GM12878 (cell line): ENCODE measurements around the gene IL20RA. TPM values are rescaled to one million over a fixed set of nuclear protein-coding genes. Genes with fewer than 3 reads are reported as not detected.

Source experiments
- ATAC-seq: fragments of 200-7000 bp; cut with Tn5 transposase; 3 replicates; pipeline ENCODE4 v1.9.1; 2020; ENCODE audit warnings: mild to moderate bottlenecking, moderate library complexity
- BruUV-seq: library from RNA; stranded (reverse); fragments of 400-500 nt; replicated peaks from 2 replicates; lab custom pipeline; 2021; lab: Mats Ljungman, UMichigan
- CTCF ChIA-PET: fragments of 300-600 bp; sonication (Branson Sonifier 250); formaldehyde crosslinking; extraction: SDS; loops from one replicate; lab custom pipeline; 2021; ENCODE audit warnings: inconsistent platforms; lab: Yijun Ruan, JAX
- POLR2A ChIA-PET: fragments of 350-600 bp; formaldehyde crosslinking; extraction: SDS; loops from one replicate; lab custom pipeline; 2021; ENCODE audit warnings: inconsistent platforms; lab: Charles Lee
- RAD21 ChIA-PET: fragments of 300-600 bp; sonication (Branson Sonifier 250); formaldehyde crosslinking; loops from one replicate; lab custom pipeline; 2023; ENCODE audit warnings: antibody characterized with exemption; ENCODE audit not compliant: unreplicated experiment; lab: Charles Lee
- SMC1A ChIA-PET: fragments of 300-600 bp; sonication (Branson Sonifier 250); formaldehyde crosslinking; loops from one replicate; lab custom pipeline; 2023; ENCODE audit not compliant: unreplicated experiment, uncharacterized antibody; lab: Charles Lee
- DNase-seq: peaks from one replicate; pipeline ENCODE4 v3.0.0-alpha.2; 2011; ENCODE audit warnings: low read depth, low spot score
- FAIRE-seq: peaks from 3 replicates; lab custom pipeline; 2011; peaks lifted over from hg19 to GRCh38; lab: Jason Lieb, UNC
- H2AFZ ChIP-seq: 2 replicates; pipeline ENCODE4 v1.6.0; 2011; ENCODE audit warnings: low read depth, low read length, control low read depth; ENCODE audit not compliant: control insufficient read depth
- H3K27ac ChIP-seq: 2 replicates; pipeline ENCODE4 v1.5.1; 2011; ENCODE audit warnings: control low read depth; ENCODE audit not compliant: control insufficient read depth, insufficient read depth
- H3K27me3 ChIP-seq, 2 experiments: replicated peaks in 1 of 2; 2 replicates each; pipeline versions ENCODE4 v1.6.0 to v1.6.1; 2011; ENCODE audit warnings: low read length in 1 of 2; ENCODE audit not compliant: control insufficient read depth in 2 of 2, insufficient read depth in 2 of 2
- H3K36me3 ChIP-seq, 2 experiments: 2 replicates each; pipeline ENCODE4 v1.5.1; 2011; ENCODE audit warnings: low read length in 1 of 2; ENCODE audit not compliant: control insufficient read depth in 2 of 2, insufficient read depth in 2 of 2
- H3K4me1 ChIP-seq: 2 replicates; pipeline ENCODE4 v1.6.1; 2011; ENCODE audit warnings: mild to moderate bottlenecking, low read length, moderate library complexity, mixed read lengths; ENCODE audit not compliant: control insufficient read depth, insufficient read depth
- H3K4me2 ChIP-seq: 2 replicates; pipeline ENCODE4 v1.6.0; 2011; ENCODE audit warnings: control low read depth; ENCODE audit not compliant: control insufficient read depth, insufficient read depth
- H3K4me3 ChIP-seq: fragments of 200-600 bp; sonication (generic); 2 replicates; pipeline ENCODE4 v1.5.1; 2016
- H3K79me2 ChIP-seq: 2 replicates; pipeline ENCODE4 v1.6.0; 2011; ENCODE audit warnings: low read length; ENCODE audit not compliant: control insufficient read depth, insufficient read depth
- H3K9ac ChIP-seq: 2 replicates; pipeline ENCODE4 v1.8.0; 2011; ENCODE audit warnings: low read length, control low read depth, mixed read lengths; ENCODE audit not compliant: control insufficient read depth, insufficient read depth
- H3K9me3 ChIP-seq: replicated peaks from 3 replicates; pipeline ENCODE4 v1.5.1; 2011; ENCODE audit warnings: mild to moderate bottlenecking, low read length; ENCODE audit not compliant: control insufficient read depth, insufficient read depth
- H4K20me1 ChIP-seq: 2 replicates; pipeline ENCODE4 v1.6.0; 2011; ENCODE audit not compliant: control insufficient read depth, insufficient read depth
- BCL11A ChIP-seq: IDR thresholded peaks from 2 replicates; pipeline ENCODE4 v1.6.1; 2011; ENCODE audit warnings: low read depth, low read length
- BMI1 ChIP-seq: fragments of 450-650 bp; IDR thresholded peaks from 2 replicates; pipeline ENCODE4 v1.6.1; 2016; ENCODE audit warnings: mild to moderate bottlenecking, moderate library complexity, borderline replicate concordance
- EED ChIP-seq: sonication (generic); IDR thresholded peaks from 2 replicates; pipeline ENCODE4 v1.6.1; 2016; ENCODE audit warnings: antibody characterized with exemption, low read depth
- MTA3 ChIP-seq: IDR thresholded peaks from 2 replicates; pipeline ENCODE4 v1.6.1; 2012; ENCODE audit warnings: low read length, inconsistent platforms, borderline replicate concordance
- STAT1 ChIP-seq: fragments of 450-650 bp; conservative IDR thresholded peaks from 2 replicates; pipeline ENCODE4 v1.6.1; 2014; ENCODE audit warnings: antibody characterized with exemption, mild to moderate bottlenecking
- SUZ12 ChIP-seq: fragments of 200-600 bp; sonication (generic); IDR thresholded peaks from one replicate; pipeline ENCODE4 v1.6.1; 2018; ENCODE audit warnings: antibody characterized with exemption, mild to moderate bottlenecking; ENCODE audit not compliant: unreplicated experiment
- ZNF384 ChIP-seq: IDR thresholded peaks from 2 replicates; pipeline ENCODE4 v1.6.1; 2012; ENCODE audit warnings: low read depth, mild to moderate bottlenecking, low read length, improper control_type of control experiment, borderline replicate concordance
- WGBS: methylation state at CpG from one replicate; pipeline ENCODE4 v1.1.6; 2016; ENCODE audit warnings: low lambda C conversion rate; ENCODE audit not compliant: insufficient replicate concordance, insufficient coverage; ENCODE audit errors: missing lambda C conversion rate; 5-methylcytosine and 5-hydroxymethylcytosine counted together
- in situ Hi-C: fragments of 300-500 bp; cut with MboI; formaldehyde crosslinking; loops from 9 replicates; pipeline ENCODE4 v1.14.3; 2018; ENCODE audit warnings: mixed read lengths
- intact Hi-C: fragments of 100-400 bp; cut with micrococcal nuclease; formaldehyde crosslinking; loops from one replicate; pipeline ENCODE4 v1.14.2; 2022; ENCODE audit not compliant: unreplicated experiment
- polyA plus RNA-seq, 11 experiments: library from polyadenylated mRNA; depleted of rRNA in 4 of 11; unstranded in 6 of 11; stranded (reverse) in 5 of 11; fragments of >200 nt; fragmentation: Nextera tagmentation in 4 of 11; fragmentation: Illumina TruSeq in 1 of 11; extraction: Ambion mirVana in 4 of 11; extraction: Trizol in 1 of 11; gene quantifications; 1 replicate in 1 of 11; 2 replicates in 10 of 11; pipeline versions ENCODE4 v1.2.1 to v1.2.3, GENCODE V29; 2011 to 2016; ENCODE audit warnings: inconsistent platforms in 2 of 11, missing spikeins in 2 of 11, low read depth in 1 of 11
- total RNA-seq, 4 experiments: library from RNA; depleted of rRNA in 3 of 4; stranded (reverse); fragments of >200 nt in 3 of 4; fragmentation: Illumina TruSeq in 1 of 4; extraction: Trizol in 1 of 4; gene quantifications; 2 replicates each; pipeline versions ENCODE4 v1.2.1 to v1.2.3, GENCODE V29; 2013 to 2021
- TF ChIP-seq, protein P1 (sequence below): fragments of 450-650 bp; formaldehyde crosslinking; IDR thresholded peaks from 2 replicates; pipeline ENCODE4 v1.4.0; 2020; ENCODE audit warnings: mild to moderate bottlenecking, moderate library complexity
- TF ChIP-seq, protein P2 (sequence below): fragments of 450-650 bp; formaldehyde crosslinking; IDR thresholded peaks from 2 replicates; pipeline ENCODE4 v1.4.0; 2022; ENCODE audit warnings: mild to moderate bottlenecking, moderate library complexity
- TF ChIP-seq, protein P3 (sequence below): fragments of 450-650 bp; IDR thresholded peaks from 2 replicates; pipeline ENCODE4 v1.6.1; 2016; ENCODE audit warnings: mild to moderate bottlenecking
- TF ChIP-seq, protein P4 (sequence below): IDR thresholded peaks from 2 replicates; pipeline ENCODE4 v1.6.1; 2011; ENCODE audit warnings: borderline replicate concordance, low read depth, mild to moderate bottlenecking, moderate library complexity, mixed read lengths, low read length; ENCODE audit not compliant: insufficient read depth; ENCODE audit errors: extremely low read length

Gene IL20RA
- total and polyA plus RNA-seq, 10 of the 15 experiments (the other 5 are each of a cell fraction or from before 2014, with no cell fraction given), result 0.02 to 0.16 (median 0.09) TPM; not detected in 3

DNA sequence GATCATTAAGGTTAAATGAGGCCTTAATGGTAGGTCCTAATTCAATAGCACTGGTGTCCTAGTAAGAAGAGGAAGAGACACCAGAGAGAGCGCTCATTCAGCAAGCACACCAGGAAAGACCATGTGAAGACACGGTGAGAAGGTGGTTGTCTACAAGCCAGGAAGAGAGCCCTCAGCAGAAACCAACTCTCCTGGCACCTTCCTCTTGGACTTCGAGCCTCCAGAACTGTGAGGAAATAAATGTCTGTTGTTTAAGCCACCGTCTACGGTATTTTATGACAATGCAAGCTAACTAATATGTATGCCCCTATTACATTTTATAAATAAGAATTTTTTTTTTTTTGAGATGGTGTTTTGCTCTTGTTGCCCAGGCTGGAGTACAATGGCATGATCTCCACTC lies 59.3 kb downstream of the IL20RA start:
- intact Hi-C loops, result no loop called here
- Histone ChIP-seq H3K4me3 (no peak overlapping the region), H3K79me2 (no peaks in the 10 kb centered on the region), H3K4me2 (no peak overlapping the region), H3K9me3 (no peaks in the 10 kb centered on the region), H3K4me1 (no peaks in the 10 kb centered on the region), H3K27ac (no peak overlapping the region), H3K36me3 (no peaks in the 10 kb centered on the region), H3K9ac (no peak overlapping the region), H3K27me3 (peaks cover 1 to 9% of the 10 kb centered on the region in 2 experiments), H2AFZ (no peak overlapping the region), H4K20me1 (no peaks in the 10 kb centered on the region)
- no peak for FAIRE-seq
- 72% methylated on average over 5 of the region's 5 CpGs for WGBS
- CTCF ChIA-PET, result no interaction called here
- TF ChIP-seq STAT1, result no peak
- TF ChIP-seq, protein P1, sequence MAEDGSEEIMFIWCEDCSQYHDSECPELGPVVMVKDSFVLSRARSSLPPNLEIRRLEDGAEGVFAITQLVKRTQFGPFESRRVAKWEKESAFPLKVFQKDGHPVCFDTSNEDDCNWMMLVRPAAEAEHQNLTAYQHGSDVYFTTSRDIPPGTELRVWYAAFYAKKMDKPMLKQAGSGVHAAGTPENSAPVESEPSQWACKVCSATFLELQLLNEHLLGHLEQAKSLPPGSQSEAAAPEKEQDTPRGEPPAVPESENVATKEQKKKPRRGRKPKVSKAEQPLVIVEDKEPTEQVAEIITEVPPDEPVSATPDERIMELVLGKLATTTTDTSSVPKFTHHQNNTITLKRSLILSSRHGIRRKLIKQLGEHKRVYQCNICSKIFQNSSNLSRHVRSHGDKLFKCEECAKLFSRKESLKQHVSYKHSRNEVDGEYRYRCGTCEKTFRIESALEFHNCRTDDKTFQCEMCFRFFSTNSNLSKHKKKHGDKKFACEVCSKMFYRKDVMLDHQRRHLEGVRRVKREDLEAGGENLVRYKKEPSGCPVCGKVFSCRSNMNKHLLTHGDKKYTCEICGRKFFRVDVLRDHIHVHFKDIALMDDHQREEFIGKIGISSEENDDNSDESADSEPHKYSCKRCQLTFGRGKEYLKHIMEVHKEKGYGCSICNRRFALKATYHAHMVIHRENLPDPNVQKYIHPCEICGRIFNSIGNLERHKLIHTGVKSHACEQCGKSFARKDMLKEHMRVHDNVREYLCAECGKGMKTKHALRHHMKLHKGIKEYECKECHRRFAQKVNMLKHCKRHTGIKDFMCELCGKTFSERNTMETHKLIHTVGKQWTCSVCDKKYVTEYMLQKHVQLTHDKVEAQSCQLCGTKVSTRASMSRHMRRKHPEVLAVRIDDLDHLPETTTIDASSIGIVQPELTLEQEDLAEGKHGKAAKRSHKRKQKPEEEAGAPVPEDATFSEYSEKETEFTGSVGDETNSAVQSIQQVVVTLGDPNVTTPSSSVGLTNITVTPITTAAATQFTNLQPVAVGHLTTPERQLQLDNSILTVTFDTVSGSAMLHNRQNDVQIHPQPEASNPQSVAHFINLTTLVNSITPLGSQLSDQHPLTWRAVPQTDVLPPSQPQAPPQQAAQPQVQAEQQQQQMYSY (CRISPR knock-in tag), result no peak
- TF ChIP-seq SUZ12, result no peak
- TF ChIP-seq BCL11A, result no peak
- TF ChIP-seq, protein P2, sequence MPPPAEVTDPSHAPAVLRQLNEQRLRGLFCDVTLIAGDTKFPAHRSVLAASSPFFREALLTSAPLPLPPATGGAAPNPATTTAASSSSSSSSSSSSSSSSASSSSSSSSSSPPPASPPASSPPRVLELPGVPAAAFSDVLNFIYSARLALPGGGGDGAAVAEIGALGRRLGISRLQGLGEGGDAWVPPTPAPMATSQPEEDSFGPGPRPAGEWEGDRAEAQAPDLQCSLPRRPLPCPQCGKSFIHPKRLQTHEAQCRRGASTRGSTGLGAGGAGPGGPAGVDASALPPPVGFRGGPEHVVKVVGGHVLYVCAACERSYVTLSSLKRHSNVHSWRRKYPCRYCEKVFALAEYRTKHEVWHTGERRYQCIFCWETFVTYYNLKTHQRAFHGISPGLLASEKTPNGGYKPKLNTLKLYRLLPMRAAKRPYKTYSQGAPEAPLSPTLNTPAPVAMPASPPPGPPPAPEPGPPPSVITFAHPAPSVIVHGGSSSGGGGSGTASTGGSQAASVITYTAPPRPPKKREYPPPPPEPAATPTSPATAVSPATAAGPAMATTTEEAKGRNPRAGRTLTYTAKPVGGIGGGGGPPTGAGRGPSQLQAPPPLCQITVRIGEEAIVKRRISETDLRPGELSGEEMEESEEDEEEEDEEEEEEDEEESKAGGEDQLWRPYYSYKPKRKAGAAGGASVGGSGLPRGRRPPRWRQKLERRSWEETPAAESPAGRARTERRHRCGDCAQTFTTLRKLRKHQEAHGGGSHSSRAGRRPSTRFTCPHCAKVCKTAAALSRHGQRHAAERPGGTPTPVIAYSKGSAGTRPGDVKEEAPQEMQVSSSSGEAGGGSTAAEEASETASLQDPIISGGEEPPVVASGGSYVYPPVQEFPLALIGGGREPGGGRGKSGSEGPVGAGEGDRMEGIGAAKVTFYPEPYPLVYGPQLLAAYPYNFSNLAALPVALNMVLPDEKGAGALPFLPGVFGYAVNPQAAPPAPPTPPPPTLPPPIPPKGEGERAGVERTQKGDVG, result no peak
- TF ChIP-seq ZNF384, result no peak
- TF ChIP-seq, protein P3, sequence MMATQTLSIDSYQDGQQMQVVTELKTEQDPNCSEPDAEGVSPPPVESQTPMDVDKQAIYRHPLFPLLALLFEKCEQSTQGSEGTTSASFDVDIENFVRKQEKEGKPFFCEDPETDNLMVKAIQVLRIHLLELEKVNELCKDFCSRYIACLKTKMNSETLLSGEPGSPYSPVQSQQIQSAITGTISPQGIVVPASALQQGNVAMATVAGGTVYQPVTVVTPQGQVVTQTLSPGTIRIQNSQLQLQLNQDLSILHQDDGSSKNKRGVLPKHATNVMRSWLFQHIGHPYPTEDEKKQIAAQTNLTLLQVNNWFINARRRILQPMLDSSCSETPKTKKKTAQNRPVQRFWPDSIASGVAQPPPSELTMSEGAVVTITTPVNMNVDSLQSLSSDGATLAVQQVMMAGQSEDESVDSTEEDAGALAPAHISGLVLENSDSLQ, result no peak
- TF ChIP-seq, protein P4, sequence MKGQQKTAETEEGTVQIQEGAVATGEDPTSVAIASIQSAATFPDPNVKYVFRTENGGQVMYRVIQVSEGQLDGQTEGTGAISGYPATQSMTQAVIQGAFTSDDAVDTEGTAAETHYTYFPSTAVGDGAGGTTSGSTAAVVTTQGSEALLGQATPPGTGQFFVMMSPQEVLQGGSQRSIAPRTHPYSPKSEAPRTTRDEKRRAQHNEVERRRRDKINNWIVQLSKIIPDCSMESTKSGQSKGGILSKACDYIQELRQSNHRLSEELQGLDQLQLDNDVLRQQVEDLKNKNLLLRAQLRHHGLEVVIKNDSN, result no peak
- TF ChIP-seq EED, result no peak
- no peak for TF ChIP-seq MTA3
- TF ChIP-seq BMI1, result no peak
- in situ Hi-C loops, result no loop called here
- BruUV-seq, result no TSS peak
- POLR2A ChIA-PET, result no interaction called here
- RAD21 ChIA-PET, result no interaction called here
- ATAC-seq, result no peak
- SMC1A ChIA-PET, result no interaction called here
- DNase-seq, result no peak
